Stimulated activated memory B cell treated with anti-CD40 and anti-IgM and Interleukin-4, amounts not matched to agents 10 μg/mL and 1 μg/mL and 100 μg/mL, for 72 hours (primary cell): ENCODE measurements around the gene INTS13.
"Not testable (repeated sequence)": the region's sequence is repeated elsewhere in the genome, so short reads cannot be mapped to it uniquely, and the experiment has no call there.

Source experiments
- ATAC-seq: fragments of 150-1000 bp; cut with Tn5 transposase; 2 replicates; pipeline ENCODE4 v1.10.0; 2021
- H3K27ac Mint-ChIP-seq: one replicate; pipeline ENCODE4 v1.8.0; 2022; ENCODE audit warnings: mild to moderate bottlenecking, mixed read lengths
- H3K27me3 Mint-ChIP-seq: one replicate; pipeline ENCODE4 v1.8.0; 2022; ENCODE audit warnings: mixed read lengths
- H3K36me3 Mint-ChIP-seq: one replicate; pipeline ENCODE4 v1.8.0; 2022; ENCODE audit warnings: mixed read lengths
- H3K4me1 Mint-ChIP-seq: one replicate; pipeline ENCODE4 v1.8.0; 2022; ENCODE audit warnings: mixed read lengths
- H3K4me3 Mint-ChIP-seq: one replicate; pipeline ENCODE4 v1.8.0; 2022; ENCODE audit warnings: mild to moderate bottlenecking, moderate library complexity, mixed read lengths
- H3K9me3 Mint-ChIP-seq: one replicate; pipeline ENCODE4 v1.8.0; 2022; ENCODE audit warnings: mixed read lengths

INTS13 gene

DNA sequence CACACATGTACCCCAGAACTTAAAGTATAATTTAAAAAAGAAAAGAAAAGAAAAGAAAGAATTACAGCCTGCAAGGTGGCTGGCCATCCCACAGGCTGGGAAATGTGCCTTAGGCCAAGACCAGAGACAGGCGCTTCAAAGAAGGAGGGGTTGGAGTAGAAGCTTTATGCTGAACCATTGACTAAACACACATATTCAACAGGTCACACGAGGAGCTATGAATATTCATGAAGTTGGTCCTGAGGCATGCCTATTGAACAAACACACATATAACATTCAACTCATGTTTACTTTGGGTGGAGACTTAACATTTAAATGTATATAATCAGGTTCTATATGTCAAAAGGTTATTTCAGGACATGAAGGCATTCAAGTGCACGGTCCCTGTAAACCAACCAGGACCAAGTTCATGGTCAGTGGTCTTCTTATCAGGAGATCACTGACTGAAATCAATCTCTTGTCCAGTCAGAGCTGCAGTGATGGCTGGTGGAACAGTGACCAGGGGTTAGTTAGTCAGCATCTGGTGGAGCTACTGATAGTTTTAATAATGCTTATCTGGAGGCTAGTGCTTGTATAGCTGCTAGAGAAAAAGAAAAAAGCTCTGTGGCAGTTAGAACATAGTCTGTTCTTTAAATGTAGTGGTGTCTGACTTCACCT, 69.2 kb downstream of the INTS13 start:
- ATAC-seq: no peak
- Mint-ChIP-seq H3K4me1 (peaks cover 12% of the 10 kb centered on the region), H3K27ac (no peak overlapping the region), H3K36me3 (no peaks in the 10 kb centered on the region), H3K27me3 (peaks cover 8% of the 10 kb centered on the region), H3K9me3 (no peaks in the 10 kb centered on the region), H3K4me3 (no peak overlapping the region)

DNA sequence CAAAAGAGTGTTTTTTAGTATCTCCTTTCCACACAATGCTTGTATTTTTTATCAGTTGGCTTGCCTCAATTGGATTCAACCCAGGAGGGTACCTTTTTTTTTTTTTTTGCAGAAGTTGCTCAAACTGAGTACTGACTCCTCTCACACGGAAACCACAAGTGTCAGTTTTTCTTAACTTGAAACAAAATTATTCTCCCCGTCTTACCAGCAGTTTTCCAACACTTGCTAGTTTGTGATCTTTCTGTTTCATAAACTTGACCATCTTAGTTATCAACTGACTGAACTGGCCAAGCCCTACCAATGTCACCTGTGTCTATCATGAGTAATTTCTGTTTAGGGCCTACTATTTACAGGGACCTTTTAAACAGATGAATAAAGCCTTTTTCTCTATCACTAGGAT, 70.7 kb downstream of the INTS13 start:
- no peaks in the 10 kb centered on the region for H3K36me3 Mint-ChIP-seq
- peaks cover 12% of the 10 kb centered on the region for H3K4me1 Mint-ChIP-seq
- H3K4me3 Mint-ChIP-seq: no peak overlapping the region
- H3K27me3 Mint-ChIP-seq: peaks cover 8% of the 10 kb centered on the region
- peak; percentile 36 for ATAC-seq
- H3K9me3 Mint-ChIP-seq: no peaks in the 10 kb centered on the region
- H3K27ac Mint-ChIP-seq: no peak overlapping the region

DNA sequence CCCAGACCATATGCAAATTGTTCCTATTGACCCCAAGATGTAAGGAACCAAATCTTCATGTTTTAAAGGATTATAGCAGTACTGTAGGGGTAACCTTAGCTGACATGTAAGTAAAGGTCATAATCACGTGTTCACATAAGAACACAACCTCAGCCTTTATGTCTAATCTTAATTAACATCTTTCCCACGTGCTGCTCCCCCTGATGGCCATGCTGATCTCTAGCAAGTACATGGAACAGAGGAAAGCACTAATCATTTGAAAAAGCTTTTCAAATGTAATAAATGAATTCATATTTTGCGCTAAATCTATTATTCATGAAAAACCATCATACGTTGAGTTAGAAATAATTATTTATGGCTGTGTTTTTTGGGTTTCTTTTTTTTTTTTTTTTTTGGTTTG, 74.3 kb downstream of the INTS13 start:
- Mint-ChIP-seq H3K27ac (no peak overlapping the region), H3K27me3 (no peaks in the 10 kb centered on the region), H3K9me3 (peaks cover 3% of the 10 kb centered on the region), H3K36me3 (no peaks in the 10 kb centered on the region), H3K4me1 (peaks cover 12% of the 10 kb centered on the region), H3K4me3 (no peak overlapping the region)
- ATAC-seq: no peak

DNA sequence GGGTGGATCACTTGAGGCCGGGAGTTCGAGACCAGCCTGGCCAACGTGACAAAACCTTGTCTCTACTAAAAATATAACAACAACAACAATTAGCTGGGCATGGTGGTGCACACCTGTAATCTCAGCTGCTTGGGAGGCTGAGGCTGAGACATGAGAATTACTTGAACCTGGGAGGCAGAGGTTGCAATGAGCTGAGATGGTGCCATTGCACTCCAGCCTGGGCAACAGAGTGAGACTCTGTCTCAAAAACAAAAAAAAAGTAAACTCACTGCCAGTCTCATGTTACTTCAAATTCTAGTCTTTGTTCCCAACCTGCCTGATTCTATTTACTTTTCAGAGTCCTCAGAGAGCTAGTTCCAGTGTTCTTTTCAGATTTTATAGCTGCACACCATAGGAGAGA, 75.0 kb downstream of the INTS13 start:
- peaks cover 11% of the 10 kb centered on the region for H3K4me1 Mint-ChIP-seq
- ATAC-seq, H3K27ac Mint-ChIP-seq, H3K27me3 Mint-ChIP-seq, H3K9me3 Mint-ChIP-seq, H3K36me3 Mint-ChIP-seq, H3K4me3 Mint-ChIP-seq: not testable (repeated sequence)

DNA sequence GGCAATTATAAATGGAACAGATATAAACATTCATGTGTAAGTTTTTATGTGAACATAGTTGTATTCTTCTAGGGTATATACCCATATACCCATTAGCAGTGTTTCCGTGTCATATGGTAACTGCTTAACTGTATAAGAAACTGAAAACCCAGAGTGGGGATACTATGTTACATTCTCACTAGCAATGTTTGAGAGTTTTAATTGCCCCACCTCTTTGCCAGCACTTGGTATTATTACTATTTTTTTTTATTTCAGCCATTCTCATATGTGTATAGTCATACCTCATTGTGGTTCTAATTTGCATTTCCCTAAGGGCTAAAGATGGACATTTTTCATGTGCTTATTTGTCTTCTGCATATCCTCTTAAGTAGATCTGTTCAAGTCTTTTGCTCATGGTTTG, 76.1 kb downstream of the INTS13 start:
- peaks cover 3% of the 10 kb centered on the region for H3K9me3 Mint-ChIP-seq
- H3K4me1 Mint-ChIP-seq: peaks cover under 1% of the 10 kb centered on the region
- H3K27ac Mint-ChIP-seq: no peak overlapping the region
- no peaks in the 10 kb centered on the region for H3K36me3 Mint-ChIP-seq
- H3K4me3 Mint-ChIP-seq: no peak overlapping the region
- H3K27me3 Mint-ChIP-seq: no peaks in the 10 kb centered on the region
- no peak for ATAC-seq

DNA sequence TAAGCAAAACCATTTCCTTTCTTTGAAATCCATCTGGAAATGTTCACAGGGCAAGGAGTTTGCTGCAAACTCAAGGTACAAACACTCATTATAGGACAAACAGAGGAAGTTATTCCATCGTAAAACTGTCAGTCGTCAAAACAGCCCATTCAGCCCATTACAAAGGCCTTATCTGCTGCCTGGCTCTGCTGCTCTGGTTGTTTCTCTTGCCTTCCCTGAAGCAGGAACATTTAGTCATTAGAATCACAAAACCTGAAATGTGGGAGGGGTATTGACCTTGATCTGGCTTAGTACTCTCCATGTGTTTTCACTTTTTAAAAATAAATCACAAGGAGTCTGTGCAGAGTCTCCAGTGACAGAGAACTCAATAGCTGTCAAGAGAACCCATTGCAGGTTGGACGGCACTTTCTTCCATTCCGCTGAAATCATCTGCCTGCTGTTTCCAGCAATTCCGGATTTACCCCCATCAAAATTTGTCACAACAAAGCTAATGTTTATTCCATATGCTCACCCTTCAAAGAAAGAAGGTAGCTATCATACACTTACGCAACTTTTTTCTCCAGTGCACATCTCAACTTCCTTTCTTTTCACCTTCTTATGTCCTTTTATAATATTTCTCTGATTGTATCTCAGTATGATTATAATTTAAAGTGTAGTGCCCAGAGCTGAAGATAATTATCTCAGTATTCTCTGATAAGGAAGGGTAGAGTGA, 80.2 kb downstream of the INTS13 start:
- Mint-ChIP-seq H3K4me1 (no peaks in the 10 kb centered on the region), H3K27ac (no peak overlapping the region), H3K9me3 (peaks cover 3% of the 10 kb centered on the region), H3K36me3 (no peaks in the 10 kb centered on the region), H3K27me3 (no peaks in the 10 kb centered on the region), H3K4me3 (no peak overlapping the region)
- no peak for ATAC-seq

DNA sequence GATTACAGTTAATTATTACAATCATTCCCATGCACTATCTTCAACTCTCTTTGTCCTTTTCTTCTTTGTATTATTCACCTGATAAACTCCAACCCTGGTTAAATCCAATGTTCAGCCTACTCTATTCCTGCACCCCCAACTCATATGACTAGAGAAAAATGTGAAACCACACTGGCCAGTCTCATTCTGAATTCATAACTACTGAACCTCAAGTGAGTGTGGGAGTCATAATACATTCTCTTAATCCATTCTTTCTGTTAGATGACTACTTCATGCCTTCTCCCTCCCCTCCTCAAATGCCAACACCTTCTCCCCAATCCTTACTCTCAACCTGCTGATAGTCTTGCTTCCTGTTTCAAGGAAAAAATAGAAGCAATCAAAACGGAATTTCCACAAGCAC, 82.4 kb downstream of the INTS13 start:
- no peak overlapping the region for H3K4me3 Mint-ChIP-seq
- no peaks in the 10 kb centered on the region for H3K4me1 Mint-ChIP-seq
- H3K27me3 Mint-ChIP-seq: no peaks in the 10 kb centered on the region
- H3K36me3 Mint-ChIP-seq: no peaks in the 10 kb centered on the region
- ATAC-seq: no peak
- H3K27ac Mint-ChIP-seq: no peak overlapping the region
- H3K9me3 Mint-ChIP-seq: no peaks in the 10 kb centered on the region
